HCT116 (cell line): ENCODE data around the gene MTERF4.

Experiments
- CEBPB ChIP-seq: IDR thresholded peaks from 2 replicates; pipeline ENCODE4 v1.6.1; 2012; ENCODE audit warnings: low read depth
- CTCF ChIP-seq, 3 experiments: fragments of 200-600 bp in 1 of 3; sonication (generic) in 1 of 3; IDR thresholded peaks in 2 of 3; conservative IDR thresholded peaks in 1 of 3; 2 replicates each; pipeline ENCODE4 v1.5.1; 2012 to 2017; ENCODE audit warnings: low read depth in 2 of 3, low read length in 2 of 3, antibody characterized with exemption in 1 of 3, borderline replicate concordance in 1 of 3, control low read depth in 1 of 3, mild to moderate bottlenecking in 1 of 3, mixed read lengths in 1 of 3, mixed run types in 1 of 3, moderate library complexity in 1 of 3; ENCODE audit not compliant: insufficient read depth in 1 of 3
- EGR1 ChIP-seq: IDR thresholded peaks from 2 replicates; pipeline ENCODE4 v1.6.1; 2012; ENCODE audit warnings: low read depth
- EZH2 ChIP-seq: fragments of 200-600 bp; sonication (generic); IDR thresholded peaks from 2 replicates; pipeline ENCODE4 v1.6.1; 2017; ENCODE audit warnings: antibody characterized with exemption, mixed run types
- EZH2phosphoT487 ChIP-seq: fragments of 200-600 bp; IDR thresholded peaks from 2 replicates; pipeline ENCODE4 v1.6.1; 2018; ENCODE audit warnings: antibody characterized with exemption, borderline replicate concordance
- MAX ChIP-seq: IDR thresholded peaks from 2 replicates; pipeline ENCODE4 v1.6.1; 2012
- POLR2A ChIP-seq: IDR thresholded peaks from 2 replicates; pipeline ENCODE4 v1.7.0; 2011; ENCODE audit warnings: borderline replicate concordance; ENCODE audit not compliant: insufficient read depth, insufficient read length; ENCODE audit errors: extremely low read depth
- POLR2AphosphoS5 ChIP-seq: IDR thresholded peaks from 2 replicates; pipeline ENCODE4 v1.6.1; 2011; ENCODE audit warnings: mild to moderate bottlenecking, low read depth, low read length, moderate library complexity
- REST ChIP-seq: IDR thresholded peaks from 2 replicates; pipeline ENCODE4 v1.6.1; 2012; ENCODE audit warnings: low read depth
- SRF ChIP-seq: IDR thresholded peaks from 2 replicates; pipeline ENCODE4 v1.6.1; 2012; ENCODE audit warnings: low read depth
- TCF7L2 ChIP-seq: IDR thresholded peaks from 2 replicates; pipeline ENCODE4 v1.7.0; 2011; ENCODE audit warnings: borderline replicate concordance, inconsistent platforms; ENCODE audit not compliant: insufficient read depth, insufficient read length; ENCODE audit errors: extremely low read depth
- YY1 ChIP-seq: IDR thresholded peaks from 2 replicates; pipeline ENCODE4 v1.6.1; 2011; ENCODE audit warnings: low read length, low read depth, moderate library complexity, mild to moderate bottlenecking; ENCODE audit not compliant: insufficient replicate concordance; ENCODE audit errors: extremely low read depth
- ZBTB33 ChIP-seq: IDR thresholded peaks from 2 replicates; pipeline ENCODE4 v1.6.1; 2011; ENCODE audit warnings: mild to moderate bottlenecking, low read length, moderate library complexity; ENCODE audit not compliant: insufficient replicate concordance; ENCODE audit errors: extremely low read depth
- ZNF274 ChIP-seq: fragments of 200-500 bp; sonication (Bioruptor generic); IDR thresholded peaks from 2 replicates; pipeline ENCODE4 v1.6.1; 2014; ENCODE audit warnings: mild to moderate bottlenecking, low read depth, low read length, inconsistent platforms

GRCh38 chr2:241138471-241138870 is 36.4 kb upstream of the MTERF4 start:
- TF ChIP-seq CTCF (IDR thresholded peaks at IDR 0.05 in 2 of 3, conservative IDR thresholded peaks at IDR 0.05 in 1 of 3; ENCODE audit: borderline replicate concordance in 1 of 3, insufficient read depth in 1 of 3, low read depth in 2 of 3, low read length in 2 of 3), result no peak
- TF ChIP-seq POLR2A, result no peak
- TF ChIP-seq REST, result no peak
- no peak for TF ChIP-seq ZBTB33
- TF ChIP-seq CEBPB, result no peak
- TF ChIP-seq POLR2AphosphoS5, result no peak
- no peak for TF ChIP-seq TCF7L2
- TF ChIP-seq EZH2, result no peak
- no peak for TF ChIP-seq EGR1
- TF ChIP-seq MAX, result no peak
- no peak for TF ChIP-seq EZH2phosphoT487
- TF ChIP-seq YY1, result no peak
- TF ChIP-seq SRF, result no peak
- no peak for TF ChIP-seq ZNF274
